Measurements from ENCODE around the gene CPLANE2.
"Not testable (repeated sequence)": the region's sequence is repeated elsewhere in the genome, so short reads cannot be mapped to it uniquely, and the experiment has no call there.

CPLANE2 gene

GRCh38 chr1:16208270-16208987, 28.6 kb downstream of the CPLANE2 start:
- peak; percentile 49 for DNase-seq (ENCODE audit: low read depth)

GRCh38 chr1:16207318-16208269, 29.4 kb downstream of the CPLANE2 start:
- no peak for DNase-seq (ENCODE audit: low read depth)

GRCh38 chr1:16206547-16207317, 30.3 kb downstream of the CPLANE2 start:
- DNase-seq (ENCODE audit: low read depth), result peak; percentile 99

GRCh38 chr1:16205891-16206546, 31.0 kb downstream of the CPLANE2 start:
- DNase-seq (ENCODE audit: low read depth), result no peak

GRCh38 chr1:16205334-16205671, 31.7 kb downstream of the CPLANE2 start:
- DNase-seq (ENCODE audit: low read depth), result no peak

GRCh38 chr1:16204634-16205333, 32.2 kb downstream of the CPLANE2 start:
- no peak for DNase-seq (ENCODE audit: low read depth)

- no peak for DNase-seq (ENCODE audit: low read depth)
Measured at GRCh38 chr1:16204216-16204615, 32.8 kb downstream of the CPLANE2 start.

GRCh38 chr1:16203550-16203949, 33.4 kb downstream of the CPLANE2 start:
- DNase-seq (ENCODE audit: low read depth), result no peak

- DNase-seq (ENCODE audit: low read depth), result peak; percentile 47
Measured at GRCh38 chr1:16202281-16203210, 34.4 kb downstream of the CPLANE2 start.

- DNase-seq (ENCODE audit: low read depth), result no peak
Measured at GRCh38 chr1:16199700-16200099, 37.3 kb downstream of the CPLANE2 start.

GRCh38 chr1:16199157-16199501, 37.9 kb downstream of the CPLANE2 start:
- DNase-seq (ENCODE audit: low read depth), result no peak

GRCh38 chr1:16198444-16199156, 38.4 kb downstream of the CPLANE2 start:
- DNase-seq (ENCODE audit: low read depth), result no peak

- no peak for DNase-seq (ENCODE audit: low read depth)
Measured at GRCh38 chr1:16196874-16197273, 40.1 kb downstream of the CPLANE2 start.

GRCh38 chr1:16196139-16196538, 40.8 kb downstream of the CPLANE2 start:
- DNase-seq (ENCODE audit: low read depth), result not testable (repeated sequence)

GRCh38 chr1:16195518-16195905, 41.5 kb downstream of the CPLANE2 start:
- DNase-seq (ENCODE audit: low read depth), result peak; percentile 75

GRCh38 chr1:16191916-16192546, 45.0 kb downstream of the CPLANE2 start:
- DNase-seq (ENCODE audit: low read depth), result no peak

GRCh38 chr1:16191309-16191708, 45.7 kb downstream of the CPLANE2 start:
- DNase-seq (ENCODE audit: low read depth), result no peak

- no peak for DNase-seq (ENCODE audit: low read depth)
Measured at GRCh38 chr1:16189921-16190621, 46.9 kb downstream of the CPLANE2 start.

- no peak for DNase-seq (ENCODE audit: low read depth)
Measured at GRCh38 chr1:16189003-16189402, 48.0 kb downstream of the CPLANE2 start.
